GM12872 (cell line): Measurements from ENCODE around the gene TIMM29.

ENCODE experiments used
- CTCF ChIP-seq: IDR thresholded peaks from 3 replicates; pipeline ENCODE4 v1.5.1; 2011; ENCODE audit warnings: low read depth, mild to moderate bottlenecking, low read length, moderate library complexity; ENCODE audit not compliant: insufficient read depth

The TIMM29 gene

GRCh38 chr19:10888421-10888866 is 40.2 kb upstream of the TIMM29 start:
- TF ChIP-seq CTCF, result no peak

- TF ChIP-seq CTCF, result no peak
Measured at GRCh38 chr19:10889880-10890279, 38.7 kb upstream of the TIMM29 start.

- no peak for TF ChIP-seq CTCF
Measured at GRCh38 chr19:10891405-10892086, 37.1 kb upstream of the TIMM29 start.

- TF ChIP-seq CTCF, result no peak
Measured at GRCh38 chr19:10892256-10892655, 36.4 kb upstream of the TIMM29 start.

- no peak for TF ChIP-seq CTCF
Measured at GRCh38 chr19:10894911-10895213, 33.7 kb upstream of the TIMM29 start.

GRCh38 chr19:10895363-10895762 is 33.2 kb upstream of the TIMM29 start:
- no peak for TF ChIP-seq CTCF

GRCh38 chr19:10895920-10896319 is 32.7 kb upstream of the TIMM29 start:
- no peak for TF ChIP-seq CTCF
